CMK (cell line): ENCODE measurements around the gene OR4K1.
"Not testable (repeated sequence)": the region's sequence is repeated elsewhere in the genome, so short reads cannot be mapped to it uniquely, and the experiment has no call there.

Experiments used
- DNase-seq: peaks from one replicate; pipeline ENCODE4 v3.0.0-alpha.2; 2010; ENCODE audit warnings: low read depth

Gene OR4K1

GRCh38 chr14:19930617-19931016 is at the start of gene OR4K1:
TSS of gene OR4K1 (plus strand) at chr14:19930917. CDS start at chr14:19935667, 4,750 bp downstream.
- no peak for DNase-seq

GRCh38 chr14:19895282-19895681 is 35.4 kb upstream of the OR4K1 start:
- DNase-seq = no peak

GRCh38 chr14:19900999-19901398 is 29.7 kb upstream of the OR4K1 start:
- DNase-seq = no peak

GRCh38 chr14:19902409-19902808 is 28.3 kb upstream of the OR4K1 start:
- DNase-seq = no peak

- no peak for DNase-seq
Observed at GRCh38 chr14:19906665-19907064, 24.1 kb upstream of the OR4K1 start.

- no peak for DNase-seq
Observed at GRCh38 chr14:19911114-19911513, 19.6 kb upstream of the OR4K1 start.

- no peak for DNase-seq
Observed at GRCh38 chr14:19917243-19917642, 13.5 kb upstream of the OR4K1 start.

GRCh38 chr14:19917955-19918518 is 12.7 kb upstream of the OR4K1 start:
- no peak for DNase-seq

- DNase-seq = no peak
Observed at GRCh38 chr14:19918553-19919264, 12.0 kb upstream of the OR4K1 start.

GRCh38 chr14:19920021-19920657 is 10.6 kb upstream of the OR4K1 start, which contains the start of gene OR4K5:
TSS of gene OR4K5 (plus strand) at chr14:19920607. CDS start at chr14:19920607, 0 bp downstream.
- no peak for DNase-seq

- no peak for DNase-seq
Observed at GRCh38 chr14:19941668-19942067, 11.0 kb downstream of the OR4K1 start.

GRCh38 chr14:19947413-19948090 is 16.8 kb downstream of the OR4K1 start:
- no peak for DNase-seq

GRCh38 chr14:19949218-19949617 is 18.5 kb downstream of the OR4K1 start:
- no peak for DNase-seq

GRCh38 chr14:19969735-19970134 is 39.0 kb downstream of the OR4K1 start:
- DNase-seq = not testable (repeated sequence)

GRCh38 chr14:19974844-19975243 is 44.1 kb downstream of the OR4K1 start:
- no peak for DNase-seq

- DNase-seq = no peak
Observed at GRCh38 chr14:19975291-19975690, 44.6 kb downstream of the OR4K1 start, which contains the start of gene OR4K15. TSS of gene OR4K15 (plus strand) at chr14:19975591. CDS start at chr14:19975591, 0 bp downstream.
